M059J (cell line): ENCODE measurements around the gene SLC38A11. TPM values are rescaled to one million over a fixed set of nuclear protein-coding genes. Genes with fewer than 3 reads are reported as not detected.
A peak's percentile ranks its signal among the peaks of the same experiment; 100 is the strongest.
"Not testable (repeated sequence)": the region's sequence is repeated elsewhere in the genome, so short reads cannot be mapped to it uniquely, and the experiment has no call there.

Source experiments
- DNase-seq: peaks from one replicate; pipeline ENCODE4 v3.0.0-alpha.2; 2012; ENCODE audit warnings: low read depth
- total RNA-seq: library from RNA; depleted of rRNA; stranded (reverse); fragments of >200 nt; shearing (Covaris generic); gene quantifications from 2 replicates; pipeline ENCODE4 v1.2.3, GENCODE V29; 2014; rRNA removed

Gene SLC38A11, protein sequence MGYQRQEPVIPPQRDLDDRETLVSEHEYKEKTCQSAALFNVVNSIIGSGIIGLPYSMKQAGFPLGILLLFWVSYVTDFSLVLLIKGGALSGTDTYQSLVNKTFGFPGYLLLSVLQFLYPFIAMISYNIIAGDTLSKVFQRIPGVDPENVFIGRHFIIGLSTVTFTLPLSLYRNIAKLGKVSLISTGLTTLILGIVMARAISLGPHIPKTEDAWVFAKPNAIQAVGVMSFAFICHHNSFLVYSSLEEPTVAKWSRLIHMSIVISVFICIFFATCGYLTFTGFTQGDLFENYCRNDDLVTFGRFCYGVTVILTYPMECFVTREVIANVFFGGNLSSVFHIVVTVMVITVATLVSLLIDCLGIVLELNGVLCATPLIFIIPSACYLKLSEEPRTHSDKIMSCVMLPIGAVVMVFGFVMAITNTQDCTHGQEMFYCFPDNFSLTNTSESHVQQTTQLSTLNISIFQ
- total RNA-seq, result 0.44 and 0.62 TPM in 2 replicates

GRCh38 chr2:164954954-164955701, at the start of gene SLC38A11:
Gene SLC38A11 (minus strand): TSS chr2:164955525. CDS start chr2:164955247, 278 bp downstream.
- DNase-seq, result peak; percentile 20

GRCh38 chr2:165003443-165004130, 48.3 kb upstream of the SLC38A11 start:
- no peak for DNase-seq

- no peak for DNase-seq
Measured at GRCh38 chr2:165002638-165003037, 47.3 kb upstream of the SLC38A11 start.

DNA sequence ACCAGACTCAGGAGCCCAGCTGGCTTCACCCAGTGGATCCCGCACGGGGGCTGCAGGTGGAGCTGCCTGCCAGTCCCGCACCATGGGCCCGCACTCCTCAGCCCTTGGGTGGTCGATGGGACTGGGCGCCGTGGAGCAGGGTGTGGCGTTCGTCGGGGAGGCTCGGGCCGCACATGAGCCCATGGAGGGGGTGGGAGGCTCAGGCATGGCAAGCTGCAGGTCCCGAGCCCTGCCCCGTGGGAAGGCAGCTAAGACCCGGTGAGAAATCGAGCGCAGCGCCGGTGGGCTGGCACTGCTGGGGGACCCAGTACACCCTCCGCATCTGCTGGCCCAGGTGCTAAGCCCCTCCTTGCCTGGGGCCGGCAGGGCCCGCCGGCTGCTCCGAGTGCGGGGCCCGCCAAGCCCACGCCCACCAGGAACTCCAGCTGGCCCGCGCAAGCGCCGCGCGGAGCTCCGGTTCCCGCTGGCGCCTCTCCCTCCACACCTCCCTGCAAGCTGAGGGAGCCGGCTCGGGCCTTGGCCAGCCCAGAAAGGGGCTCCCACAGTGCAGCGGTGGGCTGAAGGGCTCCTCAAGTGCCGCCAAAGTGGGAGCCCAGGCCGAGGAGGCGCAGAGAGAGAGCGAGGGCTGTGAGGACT, 39.5 kb upstream of the SLC38A11 start:
- not testable (repeated sequence) for DNase-seq

- no peak for DNase-seq
Measured at GRCh38 chr2:164993287-164994016, 38.1 kb upstream of the SLC38A11 start.

DNA sequence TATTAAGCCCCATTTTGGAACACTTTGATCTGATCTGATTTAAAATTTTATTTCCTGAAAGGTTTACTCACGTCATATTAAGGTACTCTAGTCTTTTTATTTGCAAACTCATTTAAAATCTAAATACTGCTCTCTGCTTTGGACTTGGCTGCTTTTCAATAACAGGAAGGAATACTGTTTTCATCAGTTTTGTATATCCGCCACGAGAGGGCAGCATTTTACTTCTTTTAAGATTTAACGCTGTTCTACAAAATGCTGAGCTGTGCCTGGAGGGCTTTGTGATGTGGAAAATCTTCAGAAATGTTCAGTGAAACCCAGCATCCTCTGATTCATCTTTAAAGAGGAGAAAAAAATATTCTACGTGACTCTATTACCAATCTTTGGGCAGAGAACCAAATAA, 37.5 kb upstream of the SLC38A11 start:
- peak; percentile 90 for DNase-seq

GRCh38 chr2:164992093-164992454, 36.7 kb upstream of the SLC38A11 start:
- DNase-seq, result not testable (repeated sequence)

DNA sequence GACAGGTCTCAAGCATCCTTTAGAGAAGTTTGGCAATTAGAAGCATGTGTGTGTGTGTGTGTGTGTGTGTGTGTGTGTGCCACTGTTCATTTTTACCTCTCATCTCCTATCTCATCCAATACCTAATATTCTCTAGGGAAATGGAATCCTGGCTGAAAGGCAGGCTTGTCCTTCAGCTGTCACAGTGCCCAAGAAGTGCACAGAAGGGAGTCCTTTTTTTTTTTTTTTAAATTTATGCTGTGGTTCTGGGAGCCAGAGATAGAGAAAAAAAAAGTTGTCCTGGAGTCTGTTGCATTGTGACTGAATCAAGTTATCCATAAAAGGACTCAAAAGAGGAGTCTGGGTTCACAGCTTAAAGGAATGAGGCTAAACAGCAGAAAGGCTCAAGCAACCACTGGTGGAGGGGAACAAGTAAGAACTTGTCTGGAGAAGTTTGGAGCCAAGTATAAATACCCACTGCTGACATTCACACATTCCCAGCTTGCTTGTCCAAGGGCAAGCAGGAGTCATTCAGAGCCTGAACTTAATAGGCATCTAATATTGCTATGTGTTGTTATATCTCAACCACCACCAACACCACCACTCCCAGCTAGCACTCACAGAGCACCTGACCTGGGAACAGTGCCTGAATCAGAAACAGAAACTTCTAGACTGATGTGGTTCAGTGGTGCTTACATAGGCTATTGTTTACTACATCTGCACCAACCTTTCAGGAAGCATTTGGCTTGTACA, 36.2 kb upstream of the SLC38A11 start:
- peak; percentile 48 for DNase-seq

DNA sequence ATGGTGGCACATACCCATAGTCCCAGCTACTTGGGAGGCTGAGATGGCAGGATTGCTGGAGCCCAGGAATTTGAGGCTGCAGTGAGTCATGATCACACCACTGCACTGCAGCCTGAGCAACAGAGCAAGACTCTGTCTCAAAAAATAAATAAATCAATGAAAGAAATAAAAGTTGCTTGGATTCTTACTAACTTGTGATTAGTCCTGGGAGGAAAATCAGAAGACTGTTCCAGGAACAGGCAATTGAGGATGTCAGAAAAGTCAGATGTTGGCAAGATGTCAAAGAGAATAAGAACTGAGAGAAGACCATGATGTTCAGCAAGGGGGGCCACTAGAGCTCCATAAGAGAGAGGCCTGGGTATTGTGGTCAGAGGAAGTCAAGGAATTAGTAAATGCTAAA, 35.6 kb upstream of the SLC38A11 start:
- DNase-seq, result peak; percentile 79

DNA sequence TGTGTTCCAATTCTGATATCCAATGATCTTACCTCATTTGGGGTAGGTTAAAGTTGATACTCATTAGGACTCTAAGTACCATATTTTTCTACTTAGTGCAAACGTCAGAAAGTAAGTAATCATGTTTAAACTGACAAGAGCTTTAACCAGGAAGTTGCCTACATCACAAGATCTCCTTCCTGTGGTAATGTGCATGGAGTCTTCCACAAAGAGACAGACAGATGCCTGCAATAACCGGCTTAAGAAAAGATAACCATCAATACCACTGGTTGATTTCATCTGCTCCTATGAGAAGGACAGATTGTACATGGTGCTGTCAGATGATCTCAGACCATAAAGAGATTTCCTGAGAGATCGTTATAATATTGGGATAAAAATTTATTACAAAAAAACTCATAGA, 33.5 kb upstream of the SLC38A11 start:
- DNase-seq, result not testable (repeated sequence)

- not testable (repeated sequence) for DNase-seq
Measured at GRCh38 chr2:164986027-164986426, 30.7 kb upstream of the SLC38A11 start.

DNA sequence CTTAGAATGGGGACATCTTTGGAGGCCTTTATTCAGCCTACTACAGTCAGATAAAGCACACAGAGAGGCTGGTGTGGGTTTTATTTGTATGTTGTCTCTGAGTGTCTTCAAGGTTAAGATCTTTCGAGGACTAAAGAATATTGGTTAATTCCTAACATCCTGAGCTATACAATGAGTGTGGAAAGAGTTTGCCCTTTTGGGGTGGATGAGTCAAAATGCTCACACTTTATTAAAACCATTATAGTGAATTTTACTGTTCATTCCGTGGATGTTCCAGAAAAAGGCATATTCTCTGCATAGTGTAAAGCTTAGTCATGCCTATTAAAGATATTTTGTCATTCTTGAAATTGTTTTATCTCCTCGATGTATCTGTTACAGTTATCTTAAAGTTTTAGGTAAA, 29.1 kb upstream of the SLC38A11 start:
- DNase-seq, result peak; percentile 60

DNA sequence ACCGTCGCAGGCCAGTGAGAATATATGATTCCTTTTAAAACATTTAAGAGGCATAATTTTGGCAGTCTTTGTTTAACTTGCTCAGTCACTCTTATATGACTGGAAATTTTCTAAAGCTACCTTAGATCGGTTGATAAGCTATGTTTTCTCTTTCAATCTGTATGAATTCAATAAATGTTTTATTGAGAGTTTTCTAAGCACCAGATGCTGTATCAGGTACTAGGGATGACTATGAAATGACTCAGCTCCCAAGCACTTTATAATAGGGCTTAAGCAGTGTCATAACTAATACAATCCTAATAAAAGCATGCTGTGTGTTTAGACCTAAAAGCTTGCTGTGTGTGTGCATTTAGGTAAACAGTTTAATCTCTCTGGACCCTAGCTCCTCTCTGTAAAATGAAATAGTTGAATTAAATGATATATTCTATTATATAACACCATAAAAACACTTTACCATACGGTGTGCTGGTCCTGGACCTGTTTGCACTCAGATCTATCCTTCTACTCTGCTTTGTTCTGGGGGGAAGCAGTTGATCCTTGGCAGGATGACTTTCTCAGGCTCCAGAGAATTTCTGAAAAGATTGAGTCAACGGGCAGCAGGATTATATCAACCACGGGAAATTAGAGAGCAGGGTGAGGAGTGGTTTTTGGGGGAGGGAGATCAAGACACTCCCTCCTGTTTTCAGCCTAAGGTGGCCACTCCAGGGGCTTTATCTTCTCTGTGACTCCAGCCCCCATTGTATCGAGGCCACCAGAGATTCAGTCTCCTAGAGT, 26.1 kb upstream of the SLC38A11 start:
- peak; percentile 79 for DNase-seq

- peak; percentile 61 for DNase-seq
Measured at GRCh38 chr2:164980688-164981087, 25.4 kb upstream of the SLC38A11 start.

- peak; percentile 53 for DNase-seq
Measured at GRCh38 chr2:164979113-164979512, 23.8 kb upstream of the SLC38A11 start.

- DNase-seq, result not testable (repeated sequence)
Measured at GRCh38 chr2:164976875-164977470, 21.6 kb upstream of the SLC38A11 start.

DNA sequence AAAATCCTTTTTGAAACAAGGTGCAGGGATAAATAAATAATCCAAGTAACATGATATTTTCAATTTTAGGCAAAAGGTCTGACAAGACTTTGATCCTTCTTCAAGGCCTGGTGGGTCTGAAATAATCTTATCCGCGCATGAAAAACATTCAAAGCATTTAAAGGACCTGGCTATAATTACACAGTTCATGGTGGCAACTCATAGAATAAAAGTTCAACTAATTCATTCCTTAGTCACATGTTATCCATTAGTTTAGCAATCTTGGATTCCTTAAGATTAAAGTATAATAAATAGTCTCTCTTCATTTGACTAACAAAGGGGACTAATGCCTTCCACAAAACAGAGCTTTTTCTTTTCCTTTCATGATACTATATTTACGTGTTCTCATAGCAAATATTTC, 21.0 kb upstream of the SLC38A11 start:
- no peak for DNase-seq

GRCh38 chr2:164975891-164976290, 20.6 kb upstream of the SLC38A11 start:
- no peak for DNase-seq

DNA sequence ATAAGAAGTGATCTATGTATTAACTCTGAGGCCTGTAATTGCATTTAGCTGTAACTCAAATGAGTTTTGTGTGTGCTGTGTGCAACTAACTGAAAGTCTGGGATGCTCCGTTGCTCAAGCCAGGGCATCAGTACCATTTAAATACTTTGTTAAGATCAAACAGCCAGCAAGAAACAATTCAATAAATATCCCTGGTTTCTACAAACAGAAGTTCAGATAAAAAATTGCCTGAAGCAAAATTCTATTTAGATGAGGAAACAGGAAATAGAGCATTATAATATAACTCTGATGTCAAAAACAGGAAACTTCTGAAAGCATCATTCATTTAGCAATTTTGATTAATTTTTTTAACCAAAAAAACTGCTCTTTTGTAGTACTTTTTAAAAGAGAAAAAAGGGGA, 18.9 kb upstream of the SLC38A11 start:
- peak; percentile 72 for DNase-seq
